GM23338 (cell line): Measurements from ENCODE around the gene PTCD2. TPM values are rescaled to one million over a fixed set of nuclear protein-coding genes. Genes with fewer than 3 reads are reported as not detected.

Source experiments
- ATAC-seq: fragments of 200-7000 bp; cut with Tn5 transposase; 3 replicates; pipeline ENCODE4 v1.9.1; 2020
- DNase-seq: peaks from one replicate; pipeline ENCODE4 v3.0.0-alpha.2; 2015; ENCODE audit warnings: low spot score
- H2AFZ ChIP-seq: fragments of 200-600 bp; sonication (generic); 2 replicates; pipeline ENCODE4 v1.8.0; 2016; ENCODE audit warnings: antibody characterized with exemption, mild to moderate bottlenecking, moderate library complexity
- H3F3A ChIP-seq: fragments of 200-600 bp; sonication (generic); replicated peaks from 2 replicates; pipeline ENCODE4 v1.8.0; 2017; ENCODE audit warnings: antibody characterized with exemption, mixed run types, low read depth
- H3K27ac ChIP-seq: fragments of 200-600 bp; sonication (generic); 2 replicates; pipeline ENCODE4 v1.6.1; 2016; ENCODE audit warnings: low read depth
- H3K27me3 ChIP-seq: fragments of 200-600 bp; sonication (generic); 2 replicates; pipeline ENCODE4 v1.8.0; 2016; ENCODE audit warnings: mild to moderate bottlenecking, mixed run types, moderate library complexity; ENCODE audit not compliant: insufficient read depth
- H3K36me3 ChIP-seq: fragments of 200-600 bp; sonication (generic); 2 replicates; pipeline ENCODE4 v1.8.0; 2016; ENCODE audit warnings: mild to moderate bottlenecking; ENCODE audit not compliant: insufficient read depth
- H3K4me1 ChIP-seq: fragments of 200-600 bp; sonication (generic); 2 replicates; pipeline ENCODE4 v1.8.0; 2016; ENCODE audit warnings: mild to moderate bottlenecking, moderate library complexity; ENCODE audit not compliant: insufficient read depth
- H3K4me2 ChIP-seq: fragments of 200-600 bp; sonication (generic); 2 replicates; pipeline ENCODE4 v1.7.1; 2017; ENCODE audit warnings: mixed run types
- H3K4me3 ChIP-seq: fragments of 200-600 bp; sonication (generic); 2 replicates; pipeline ENCODE4 v1.6.1; 2016; ENCODE audit warnings: mixed run types
- H3K79me2 ChIP-seq: fragments of 200-600 bp; sonication (generic); replicated peaks from 2 replicates; pipeline ENCODE4 v1.8.0; 2017; ENCODE audit warnings: mild to moderate bottlenecking; ENCODE audit not compliant: insufficient read depth
- H3K9me2 ChIP-seq: fragments of 200-600 bp; sonication (generic); 2 replicates; pipeline ENCODE4 v1.8.0; 2017; ENCODE audit not compliant: insufficient read depth
- H4K20me1 ChIP-seq: fragments of 200-600 bp; sonication (generic); replicated peaks from 2 replicates; pipeline ENCODE4 v1.8.0; 2017; ENCODE audit warnings: mild to moderate bottlenecking; ENCODE audit not compliant: insufficient read depth
- H3K27ac Mint-ChIP-seq: 2 replicates; pipeline ENCODE4 v1.8.0; 2020; ENCODE audit warnings: inconsistent platforms, mild to moderate bottlenecking, moderate library complexity, mixed read lengths
- H3K27me3 Mint-ChIP-seq: 3 replicates; pipeline ENCODE4 v1.8.0; 2022; ENCODE audit warnings: low read depth, mild to moderate bottlenecking, moderate library complexity, mixed read lengths, inconsistent platforms; ENCODE audit not compliant: insufficient read depth, poor library complexity
- H3K36me3 Mint-ChIP-seq: 3 replicates; pipeline ENCODE4 v1.8.0; 2021; ENCODE audit warnings: low read depth, mild to moderate bottlenecking, inconsistent platforms, moderate library complexity, mixed read lengths
- H3K4me1 Mint-ChIP-seq: 3 replicates; pipeline ENCODE4 v1.8.0; 2020; ENCODE audit warnings: mild to moderate bottlenecking, inconsistent platforms, mixed read lengths
- H3K4me3 Mint-ChIP-seq: 3 replicates; pipeline ENCODE4 v1.8.0; 2021; ENCODE audit warnings: moderate library complexity, mild to moderate bottlenecking, inconsistent platforms, mixed read lengths
- H3K9me3 Mint-ChIP-seq: 3 replicates; pipeline ENCODE4 v1.8.0; 2020; ENCODE audit warnings: moderate library complexity, mild to moderate bottlenecking, inconsistent platforms, mixed read lengths
- CREB1 ChIP-seq: fragments of 250-450 bp; sonication (Bioruptor Pico); IDR thresholded peaks from 2 replicates; pipeline ENCODE4 v1.5.0; 2020; ENCODE audit warnings: low read depth, mild to moderate bottlenecking, moderate library complexity
- CTCF ChIP-seq, 2 experiments: fragments of 200-600 bp in 1 of 2; sonication (generic) in 1 of 2; conservative IDR thresholded peaks; 2 replicates each; pipeline versions ENCODE4 v1.5.1 to v1.6.1; 2016 to 2017; ENCODE audit warnings: antibody characterized with exemption in 2 of 2, low read depth in 2 of 2, mild to moderate bottlenecking in 2 of 2, moderate library complexity in 1 of 2
- EZH2 ChIP-seq: fragments of 200-600 bp; sonication (generic); IDR thresholded peaks from one replicate; pipeline ENCODE4 v1.8.0; 2017; ENCODE audit warnings: antibody characterized with exemption, mild to moderate bottlenecking, low read depth; ENCODE audit not compliant: unreplicated experiment
- EZH2phosphoT487 ChIP-seq: fragments of 200-600 bp; sonication (generic); IDR thresholded peaks from one replicate; pipeline ENCODE4 v1.8.1; 2018; ENCODE audit warnings: antibody characterized with exemption; ENCODE audit not compliant: unreplicated experiment
- JUNB ChIP-seq: IDR thresholded peaks from one replicate; pipeline ENCODE4 v1.6.1; 2016; ENCODE audit warnings: antibody characterized with exemption; ENCODE audit not compliant: unreplicated experiment
- NANOG ChIP-seq: IDR thresholded peaks from 2 replicates; pipeline ENCODE4 v1.6.1; 2016; ENCODE audit warnings: antibody characterized with exemption, borderline replicate concordance
- POLR2AphosphoS5 ChIP-seq: IDR thresholded peaks from 2 replicates; pipeline ENCODE4 v1.6.1; 2016; ENCODE audit warnings: antibody characterized with exemption, low read depth
- REST ChIP-seq: IDR thresholded peaks from one replicate; pipeline ENCODE4 v1.6.1; 2018; ENCODE audit warnings: antibody characterized with exemption; ENCODE audit not compliant: unreplicated experiment
- STAT1 ChIP-seq: IDR thresholded peaks from one replicate; pipeline ENCODE4 v1.6.1; 2016; ENCODE audit warnings: antibody characterized with exemption; ENCODE audit not compliant: unreplicated experiment
- ZNF114 ChIP-seq: fragments of 250-450 bp; sonication (Bioruptor Pico); IDR thresholded peaks from 2 replicates; pipeline ENCODE4 v1.5.0; 2020; ENCODE audit warnings: mild to moderate bottlenecking, moderate library complexity
- ZNF331 ChIP-seq: fragments of 250-450 bp; sonication (Bioruptor Pico); IDR thresholded peaks from 2 replicates; pipeline ENCODE4 v1.5.0; 2020; ENCODE audit warnings: low read depth, mild to moderate bottlenecking, moderate library complexity
- ZNF462 ChIP-seq: fragments of 250-450 bp; sonication (Bioruptor Pico); IDR thresholded peaks from 2 replicates; pipeline ENCODE4 v1.5.0; 2020; ENCODE audit warnings: mild to moderate bottlenecking, moderate library complexity
- polyA plus RNA-seq: library from polyadenylated mRNA; unstranded; fragments of >200 nt; fragmentation: Nextera tagmentation; extraction: Ambion mirVana; gene quantifications from 2 replicates; pipeline ENCODE4 v1.2.1, GENCODE V29; 2016
- total RNA-seq: library from RNA; depleted of rRNA; stranded (reverse); fragments of >200 nt; shearing (Covaris generic); gene quantifications from 2 replicates; pipeline ENCODE4 v1.2.3, GENCODE V29; 2014
- TF ChIP-seq, protein P1 (sequence below): IDR thresholded peaks from 2 replicates; pipeline ENCODE4 v1.6.1; 2016; ENCODE audit warnings: antibody characterized with exemption

PTCD2 gene
- total and polyA plus RNA-seq, 2 experiments from 2014 or later = 8.8 to 14.5 TPM

- no peak overlapping the region for H3K4me3 ChIP-seq
- Mint-ChIP-seq H3K27me3 (no peaks in the 10 kb centered on the region), H3K27ac (no peak overlapping the region), H3K9me3 (no peaks in the 10 kb centered on the region), H3K36me3 (no peaks in the 10 kb centered on the region), H3K4me1 (peaks cover 4% of the 10 kb centered on the region; the same call in 2 of the 3 replicates), H3K4me3 (no peak overlapping the region)
- DNase-seq (no peak), ATAC-seq (no peak)
- H3K4me1 ChIP-seq = no peaks in the 10 kb centered on the region
- no peaks in the 10 kb centered on the region for H4K20me1 ChIP-seq
- TF ChIP-seq CTCF (conservative IDR thresholded peaks at IDR 0.05; ENCODE audit: low read depth in 2 of 2) (no peak), REST (no peak), ZNF462 (no peak), NANOG (no peak), ZNF114 (CRISPR knock-in tag) (no peak), CREB1 (CRISPR knock-in tag) (no peak), ZNF331 (CRISPR knock-in tag) (no peak), POLR2AphosphoS5 (no peak), STAT1 (no peak), JUNB (no peak), EZH2phosphoT487 (no peak), EZH2 (no peak)
- TF ChIP-seq, protein P1, sequence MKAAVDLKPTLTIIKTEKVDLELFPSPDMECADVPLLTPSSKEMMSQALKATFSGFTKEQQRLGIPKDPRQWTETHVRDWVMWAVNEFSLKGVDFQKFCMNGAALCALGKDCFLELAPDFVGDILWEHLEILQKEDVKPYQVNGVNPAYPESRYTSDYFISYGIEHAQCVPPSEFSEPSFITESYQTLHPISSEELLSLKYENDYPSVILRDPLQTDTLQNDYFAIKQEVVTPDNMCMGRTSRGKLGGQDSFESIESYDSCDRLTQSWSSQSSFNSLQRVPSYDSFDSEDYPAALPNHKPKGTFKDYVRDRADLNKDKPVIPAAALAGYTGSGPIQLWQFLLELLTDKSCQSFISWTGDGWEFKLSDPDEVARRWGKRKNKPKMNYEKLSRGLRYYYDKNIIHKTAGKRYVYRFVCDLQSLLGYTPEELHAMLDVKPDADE = no peak
- H3K27me3 ChIP-seq = no peaks in the 10 kb centered on the region
- H3F3A ChIP-seq = no peaks in the 10 kb centered on the region
- no peaks in the 10 kb centered on the region for H3K79me2 ChIP-seq
- no peaks in the 10 kb centered on the region for H3K9me2 ChIP-seq
- H3K27ac ChIP-seq = no peak overlapping the region
- no peaks in the 10 kb centered on the region for H3K36me3 ChIP-seq
- no peak overlapping the region for H3K4me2 ChIP-seq
- no peak overlapping the region; the same call in 1 of the 2 replicates for H2AFZ ChIP-seq
These were observed 63.1 kb downstream of the PTCD2 start for GRCh38 chr5:72383280-72383679.
